Embryonic facial prominence (tissue), 1 donor: Measurements from ENCODE around the gene TMED10.

Experiments used
- DNase-seq: peaks from one replicate; pipeline ENCODE4 v3.0.0-alpha.2; 2016; ENCODE audit errors: extremely low spot score

The TMED10 gene

GRCh38 chr14:75176142-75176820 lies at the start of gene TMED10:
Gene TMED10, minus strand, starts transcription at chr14:75176612. Its CDS starts 33 bp downstream, at chr14:75176579.
- DNase-seq: peak; percentile 83

- no peak for DNase-seq
These were observed 48.1 kb upstream of the TMED10 start for GRCh38 chr14:75224561-75224960.

GRCh38 chr14:75223664-75224154 lies 47.3 kb upstream of the TMED10 start:
- DNase-seq: no peak

GRCh38 chr14:75222208-75222701 lies 45.8 kb upstream of the TMED10 start:
- no peak for DNase-seq

- DNase-seq: no peak
These were observed 45.4 kb upstream of the TMED10 start for GRCh38 chr14:75221797-75222196.

GRCh38 chr14:75220156-75220555 lies 43.7 kb upstream of the TMED10 start:
- no peak for DNase-seq

GRCh38 chr14:75217508-75218206 lies 41.2 kb upstream of the TMED10 start:
- no peak for DNase-seq

- no peak for DNase-seq
These were observed 40.1 kb upstream of the TMED10 start for GRCh38 chr14:75216427-75217006.

- DNase-seq: no peak
These were observed 39.1 kb upstream of the TMED10 start for GRCh38 chr14:75215520-75215919.

GRCh38 chr14:75214558-75214957 lies 38.1 kb upstream of the TMED10 start:
- no peak for DNase-seq

- DNase-seq: no peak
These were observed 36.8 kb upstream of the TMED10 start for GRCh38 chr14:75213172-75213571.

- DNase-seq: no peak
These were observed 32.4 kb upstream of the TMED10 start for GRCh38 chr14:75208843-75209242.

- DNase-seq: no peak
These were observed 29.8 kb upstream of the TMED10 start for GRCh38 chr14:75206190-75206589.

- DNase-seq: no peak
These were observed 29.2 kb upstream of the TMED10 start for GRCh38 chr14:75205591-75205990.

- no peak for DNase-seq
These were observed 27.7 kb upstream of the TMED10 start for GRCh38 chr14:75204116-75204515.

GRCh38 chr14:75202657-75203056 lies 26.2 kb upstream of the TMED10 start:
- no peak for DNase-seq

- DNase-seq: no peak
These were observed 24.7 kb upstream of the TMED10 start for GRCh38 chr14:75201087-75201486.

- no peak for DNase-seq
These were observed 24.0 kb upstream of the TMED10 start for GRCh38 chr14:75200451-75200850.

- DNase-seq: no peak
These were observed 22.0 kb upstream of the TMED10 start for GRCh38 chr14:75198291-75198933.

- DNase-seq: no peak
These were observed 20.9 kb upstream of the TMED10 start for GRCh38 chr14:75197338-75197737.

- DNase-seq: no peak
These were observed 20.1 kb upstream of the TMED10 start for GRCh38 chr14:75196468-75196867.

GRCh38 chr14:75196064-75196463 lies 19.7 kb upstream of the TMED10 start:
- DNase-seq: no peak
